Tibial artery (tissue), 4 donors: ENCODE results near the gene GGCX.

Source experiments
- DNase-seq, 2 donors: peaks; one replicate each; pipeline ENCODE4 v3.0.0-alpha.2; 2019
- H3K27ac ChIP-seq, 2 donors: fragments of 200-600 bp; sonication (generic) in 1 of 2; 1 replicate in 1 of 2; 2 replicates in 1 of 2; pipeline ENCODE4 v1.5.1; 2018 to 2019; ENCODE audit warnings: mild to moderate bottlenecking in 1 of 2
- H3K27me3 ChIP-seq, 2 donors: fragments of 200-600 bp; sonication (generic) in 1 of 2; one replicate each; pipeline versions ENCODE4 v1.5.1 to v1.6.0; 2016 to 2019
- H3K36me3 ChIP-seq, 3 donors: fragments of 200-600 bp; sonication (generic) in 2 of 3; one replicate each; pipeline ENCODE4 v1.5.1; 2016 to 2019; ENCODE audit warnings: mild to moderate bottlenecking in 2 of 3
- H3K4me1 ChIP-seq, 4 donors: fragments of 200-600 bp; sonication (generic) in 2 of 4; 1 replicate in 3 of 4; 2 replicates in 1 of 4; pipeline ENCODE4 v1.5.1; 2016 to 2019
- H3K4me3 ChIP-seq, 2 donors: fragments of 200-600 bp; sonication (generic) in 1 of 2; 1 replicate in 1 of 2; 2 replicates in 1 of 2; pipeline ENCODE4 v1.5.1; 2018 to 2019; ENCODE audit warnings: mild to moderate bottlenecking in 2 of 2
- H3K9me3 ChIP-seq, 3 donors: fragments of 200-600 bp; sonication (generic) in 1 of 3; one replicate each; pipeline ENCODE4 v1.5.1; 2016 to 2019
- intact Hi-C: fragments of 100-400 bp; cut with DNase I; formaldehyde crosslinking; loops from one replicate; pipeline ENCODE4 v1.15.0; 2023; ENCODE audit warnings: low total_unique reads
- TF ChIP-seq, protein P1 (sequence below), 2 experiments: fragments of 200-600 bp in 1 of 2; fragments of 450-650 bp in 1 of 2; IDR thresholded peaks; one replicate each; pipeline ENCODE4 v1.5.1; 2017 to 2019; ENCODE audit warnings: antibody characterized with exemption in 2 of 2, mild to moderate bottlenecking in 1 of 2, moderate library complexity in 1 of 2

Gene GGCX

DNA sequence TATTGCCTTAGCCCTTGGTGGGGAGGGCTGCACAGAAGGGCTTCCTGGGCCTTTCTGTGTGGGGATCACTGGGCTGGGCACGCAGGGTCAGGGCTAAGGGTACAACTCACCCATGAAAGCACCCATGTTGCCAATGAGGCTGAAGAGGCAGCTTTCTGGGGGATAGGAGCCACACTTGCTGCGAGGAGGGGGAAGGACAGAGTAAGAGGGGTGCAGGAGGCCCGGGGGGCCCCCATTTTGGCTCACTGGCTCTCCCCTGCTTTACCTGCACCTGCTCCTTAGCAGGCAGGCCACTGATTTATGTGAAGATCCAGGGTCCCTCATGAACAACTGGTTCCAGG is 38.9 kb upstream of the GGCX start:
- Histone ChIP-seq H3K36me3 (peaks cover 6 to 47% (median 24%) of the 10 kb centered on the region in 3 donors), H3K27ac (no peak overlapping the region), H3K27me3 (no peaks in the 10 kb centered on the region), H3K4me3 (no peak overlapping the region), H3K4me1 (peaks cover 8 to 69% (median 46%) of the 10 kb centered on the region in 4 donors), H3K9me3 (no peaks in the 10 kb centered on the region)
- TF ChIP-seq, protein P1, sequence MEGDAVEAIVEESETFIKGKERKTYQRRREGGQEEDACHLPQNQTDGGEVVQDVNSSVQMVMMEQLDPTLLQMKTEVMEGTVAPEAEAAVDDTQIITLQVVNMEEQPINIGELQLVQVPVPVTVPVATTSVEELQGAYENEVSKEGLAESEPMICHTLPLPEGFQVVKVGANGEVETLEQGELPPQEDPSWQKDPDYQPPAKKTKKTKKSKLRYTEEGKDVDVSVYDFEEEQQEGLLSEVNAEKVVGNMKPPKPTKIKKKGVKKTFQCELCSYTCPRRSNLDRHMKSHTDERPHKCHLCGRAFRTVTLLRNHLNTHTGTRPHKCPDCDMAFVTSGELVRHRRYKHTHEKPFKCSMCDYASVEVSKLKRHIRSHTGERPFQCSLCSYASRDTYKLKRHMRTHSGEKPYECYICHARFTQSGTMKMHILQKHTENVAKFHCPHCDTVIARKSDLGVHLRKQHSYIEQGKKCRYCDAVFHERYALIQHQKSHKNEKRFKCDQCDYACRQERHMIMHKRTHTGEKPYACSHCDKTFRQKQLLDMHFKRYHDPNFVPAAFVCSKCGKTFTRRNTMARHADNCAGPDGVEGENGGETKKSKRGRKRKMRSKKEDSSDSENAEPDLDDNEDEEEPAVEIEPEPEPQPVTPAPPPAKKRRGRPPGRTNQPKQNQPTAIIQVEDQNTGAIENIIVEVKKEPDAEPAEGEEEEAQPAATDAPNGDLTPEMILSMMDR (IDR thresholded peaks at IDR 0.05): no peak
- intact Hi-C loops: no loop called here
- DNase-seq: no peak

DNA sequence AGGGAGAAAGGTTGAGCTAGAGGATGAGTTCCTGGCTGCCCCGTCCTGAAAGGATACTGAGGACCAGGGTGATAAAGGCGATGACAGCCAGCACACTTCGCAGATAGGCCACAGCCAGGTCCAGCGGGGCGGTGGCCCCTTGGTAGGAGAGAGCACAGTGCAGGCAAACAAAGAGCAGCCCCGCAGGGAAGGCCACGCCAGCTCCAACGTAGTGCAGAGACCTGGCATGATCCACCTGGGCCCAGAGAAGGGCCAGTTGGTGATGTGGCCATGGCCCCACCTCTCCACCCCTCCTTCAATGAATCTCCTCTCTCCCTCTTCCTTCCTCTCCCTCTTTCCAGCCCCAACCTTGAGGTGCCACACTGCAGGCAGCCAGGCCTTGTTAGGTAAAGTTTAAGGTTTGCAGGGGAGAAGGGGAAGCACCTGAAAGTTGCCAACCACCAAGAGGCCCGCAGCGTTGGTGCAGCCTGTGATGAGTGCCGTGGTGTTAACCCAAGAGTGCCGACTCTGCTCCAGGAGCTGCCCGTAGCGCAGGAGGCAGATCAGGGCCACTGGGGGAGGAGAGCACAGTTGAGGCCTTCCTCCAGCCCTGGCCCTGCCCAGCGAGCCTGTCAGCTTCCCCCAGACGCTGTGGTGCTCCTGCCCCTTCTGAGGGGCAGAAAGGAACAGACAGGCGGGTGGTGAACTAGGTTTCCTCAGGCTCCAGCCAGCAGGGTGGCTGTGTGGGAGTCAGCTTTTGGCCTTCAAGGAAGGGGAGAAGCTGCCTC is 38.4 kb upstream of the GGCX start:
- Histone ChIP-seq H3K4me3 (no peak overlapping the region), H3K27me3 (no peaks in the 10 kb centered on the region), H3K27ac (no peak overlapping the region), H3K9me3 (no peaks in the 10 kb centered on the region), H3K4me1 (peaks cover 6 to 66% (median 44%) of the 10 kb centered on the region in 4 donors), H3K36me3 (peaks cover 6 to 47% (median 24%) of the 10 kb centered on the region in 3 donors)
- intact Hi-C loops: no loop called here
- TF ChIP-seq, protein P1 (IDR thresholded peaks at IDR 0.05): no peak
- no peak for DNase-seq

DNA sequence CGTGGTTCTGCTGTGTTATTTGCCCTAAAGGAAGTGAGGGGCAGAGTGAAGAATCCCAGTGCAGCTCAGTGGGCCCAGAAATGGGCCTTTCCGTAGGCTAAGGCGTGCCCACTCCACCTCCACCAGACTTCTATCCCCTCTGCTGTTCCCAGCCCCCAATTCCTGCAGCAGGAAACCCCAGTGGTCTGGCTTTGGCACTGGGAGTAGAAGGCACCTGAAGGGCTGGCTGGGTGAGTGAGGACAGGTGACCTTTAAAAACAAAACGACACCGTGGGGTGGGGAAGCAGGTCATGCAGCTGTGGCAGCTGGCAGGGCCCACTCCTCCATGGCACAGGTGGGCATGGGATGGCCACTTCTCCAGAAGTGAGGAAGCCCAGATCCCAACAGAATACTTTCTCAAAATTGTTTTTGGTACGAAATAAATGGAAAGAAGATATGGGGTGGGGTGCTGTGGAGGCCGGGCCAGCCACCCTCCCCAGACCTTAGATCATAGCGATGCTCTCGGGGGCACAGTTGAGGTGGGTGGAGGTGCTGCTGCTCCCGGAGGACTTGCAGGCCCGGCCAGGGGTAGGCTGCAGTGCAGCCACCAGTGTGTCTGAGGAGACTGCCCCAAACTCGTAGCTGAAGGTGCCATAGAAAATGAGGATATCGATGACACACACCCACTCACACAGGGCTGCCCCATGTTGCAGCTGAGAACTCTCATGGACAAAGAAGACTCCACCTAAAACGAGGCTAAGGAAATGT is 37.5 kb upstream of the GGCX start:
- no peak overlapping the region for H3K4me3 ChIP-seq
- H3K4me1 ChIP-seq: peaks cover 0 to 63% (median 39%) of the 10 kb centered on the region in 4 donors
- TF ChIP-seq, protein P1 (IDR thresholded peaks at IDR 0.05): no peak
- no peak for DNase-seq
- H3K27ac ChIP-seq: no peak overlapping the region
- H3K9me3 ChIP-seq: no peaks in the 10 kb centered on the region
- H3K36me3 ChIP-seq: peaks cover 6 to 47% (median 24%) of the 10 kb centered on the region in 3 donors
- H3K27me3 ChIP-seq: no peaks in the 10 kb centered on the region
- intact Hi-C loops: no loop called here

DNA sequence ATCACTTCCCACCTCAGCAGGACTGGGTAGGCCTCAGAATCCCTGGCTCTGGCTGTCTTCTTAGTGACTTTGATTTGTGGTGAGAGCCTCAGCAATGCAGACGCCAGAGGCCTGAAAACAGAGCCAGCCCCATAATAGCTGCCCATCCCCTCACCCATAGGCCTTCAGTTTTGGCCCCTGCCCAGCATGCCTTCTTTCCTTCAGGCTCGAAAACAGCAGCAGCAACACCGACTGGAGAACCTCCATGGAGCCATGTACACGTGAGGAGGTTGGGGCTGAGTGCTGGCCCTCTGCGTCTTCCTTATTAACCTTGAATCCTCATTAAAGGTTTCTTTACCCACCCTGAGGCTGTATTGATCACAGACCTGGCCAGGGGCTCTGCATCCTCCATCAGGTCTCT is 35.9 kb upstream of the GGCX start:
- H3K9me3 ChIP-seq: no peaks in the 10 kb centered on the region

DNA sequence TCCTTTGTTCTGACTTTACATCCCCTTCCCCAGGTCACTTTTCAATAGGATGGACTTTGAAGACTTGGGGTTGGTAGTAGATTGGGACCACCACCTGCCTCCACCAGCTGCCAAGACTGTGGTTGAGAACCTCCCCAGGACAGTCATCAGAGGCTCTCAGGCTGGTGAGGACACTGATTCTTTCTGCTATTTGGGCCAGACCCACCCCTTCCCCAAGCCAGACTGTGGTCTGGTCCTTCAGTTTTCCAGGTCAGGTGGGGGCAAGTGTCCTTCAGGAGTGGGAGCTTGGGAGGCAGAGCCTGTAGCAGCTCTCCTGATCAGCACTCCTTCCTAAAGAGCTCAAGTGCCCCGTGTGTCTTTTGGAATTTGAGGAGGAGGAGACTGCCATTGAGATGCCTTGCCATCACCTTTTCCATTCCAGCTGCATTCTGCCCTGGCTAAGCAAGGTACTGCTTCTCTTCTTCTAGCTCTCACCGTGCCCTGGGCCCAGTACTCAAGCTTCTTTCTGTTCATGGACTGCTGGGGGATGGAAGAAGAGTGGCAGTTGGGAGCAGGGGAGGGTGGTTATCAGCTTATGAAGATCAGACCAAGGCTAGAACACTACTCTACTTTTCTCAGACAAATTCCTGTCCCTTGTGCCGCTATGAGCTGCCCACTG is 35.3 kb upstream of the GGCX start:
- Histone ChIP-seq H3K36me3 (peaks cover 6 to 47% (median 24%) of the 10 kb centered on the region in 3 donors), H3K27ac (peak overlapping the region; percentile 83 to 98), H3K9me3 (no peaks in the 10 kb centered on the region), H3K4me1 (peaks cover 0 to 61% (median 34%) of the 10 kb centered on the region in 4 donors), H3K4me3 (peak overlapping the region; percentile 64 to 94), H3K27me3 (no peaks in the 10 kb centered on the region)
- TF ChIP-seq, protein P1 (IDR thresholded peaks at IDR 0.05): no peak
- no peak for DNase-seq
- intact Hi-C loops: no loop called here

More for the DNA sequence above, 35.9 kb upstream of the GGCX start:
- intact Hi-C loops: no loop called here
- Histone ChIP-seq H3K27me3 (no peaks in the 10 kb centered on the region), H3K36me3 (peaks cover 6 to 47% (median 24%) of the 10 kb centered on the region in 3 donors), H3K27ac (peak overlapping the region in 1 of 2 donors; percentile 98), H3K4me3 (no peak overlapping the region), H3K4me1 (peaks cover 0 to 59% (median 36%) of the 10 kb centered on the region in 4 donors)
- TF ChIP-seq, protein P1 (IDR thresholded peaks at IDR 0.05): no peak
- DNase-seq: no peak
